Esophagus muscularis mucosa (tissue), 2 donors: ENCODE results near the gene CASTOR1.

Experiments used
- POLR2A ChIP-seq: fragments of 450-650 bp; IDR thresholded peaks from one replicate; pipeline ENCODE4 v1.6.1; 2017; ENCODE audit warnings: antibody characterized with exemption, moderate library complexity, mild to moderate bottlenecking, low read depth
- POLR2AphosphoS5 ChIP-seq, 2 donors: sonication (generic); formaldehyde crosslinking; IDR thresholded peaks; one replicate each; pipeline ENCODE4 v1.6.1; 2017; ENCODE audit warnings: antibody characterized with exemption in 2 of 2

DNA sequence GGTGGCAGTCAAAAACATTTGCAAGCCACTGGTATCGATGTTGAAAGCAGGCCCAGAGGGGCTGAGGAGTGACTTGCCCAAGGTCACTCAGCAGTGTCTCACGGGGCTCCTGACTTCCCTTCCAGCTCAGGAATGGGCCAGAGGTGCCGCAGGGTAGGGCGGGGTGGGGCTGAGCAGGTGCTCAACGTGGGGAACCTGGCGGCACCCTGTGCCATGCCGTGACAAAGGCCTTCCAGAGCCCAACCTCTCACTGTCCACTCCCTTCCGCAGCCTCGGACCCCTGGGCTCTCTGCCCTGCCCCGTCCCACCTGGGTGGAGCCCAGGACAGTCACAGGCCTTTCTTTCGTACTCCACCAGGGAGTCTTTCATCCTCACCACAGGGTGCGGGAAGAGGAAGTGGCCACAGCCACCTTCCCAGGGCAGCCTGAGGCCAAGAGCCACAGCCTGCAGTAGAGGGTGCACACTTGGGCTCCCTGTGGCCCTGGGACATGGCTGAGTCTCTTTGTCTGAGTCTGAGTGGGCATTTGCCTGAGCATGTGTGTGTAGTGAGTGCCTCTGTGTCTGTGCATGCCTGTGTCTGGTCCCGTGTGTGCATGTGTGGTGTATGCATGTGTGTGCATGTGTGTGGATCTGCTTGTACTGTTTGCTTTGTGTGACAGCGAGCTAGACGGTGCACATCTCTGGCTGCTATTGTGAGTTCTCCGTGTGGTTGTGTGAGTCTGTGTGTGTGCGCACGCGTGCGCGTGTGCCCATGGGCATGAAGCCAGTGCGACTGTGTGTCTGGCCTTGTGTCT is 36.7 kb downstream of the CASTOR1 start:
- TF ChIP-seq POLR2AphosphoS5 (IDR thresholded peaks at IDR 0.05) (no peak), POLR2A (no peak)
